ENCODE data around the gene FLRT1. TPM values are rescaled to one million over a fixed set of nuclear protein-coding genes. Genes with fewer than 3 reads are reported as not detected.

The FLRT1 gene
- total and polyA plus RNA-seq, 2 donors (not counting 1 experiment from before 2014, with no cell fraction given) = 0.02 to 0.17 TPM

- Histone ChIP-seq H2AFZ (ENCODE audit: low read length) (no peak overlapping the region), H3K9ac (ENCODE audit: insufficient read depth, low read length) (no peak overlapping the region), H4K20me1 (ENCODE audit: control insufficient read depth, extremely low read depth, insufficient read depth, low read length) (no peaks in the 10 kb centered on the region), H3K27ac (ENCODE audit: insufficient read depth, low read length) (no peak overlapping the region), H3K9me3 (ENCODE audit: control insufficient read depth, insufficient read depth, low read depth, low read length) (no peaks in the 10 kb centered on the region), H3K4me3 (replicated peaks in 1 of 4; ENCODE audit: control extremely low read depth in 1 of 4, insufficient read depth in 1 of 4, low read depth in 3 of 4, low read length in 4 of 4) (no peak overlapping the region), H3K4me1 (ENCODE audit: control insufficient read depth, extremely low read depth, insufficient read depth, low read length) (no peaks in the 10 kb centered on the region), H3K27me3 (ENCODE audit: control insufficient read depth, insufficient read depth, low read length) (peaks cover 2% of the 10 kb centered on the region), H3K4me2 (ENCODE audit: extremely low read depth, insufficient read depth, low read length) (no peak overlapping the region), H3K79me2 (ENCODE audit: control insufficient read depth, insufficient read depth, low read length) (no peaks in the 10 kb centered on the region), H3K36me3 (ENCODE audit: control insufficient read depth, insufficient read depth, low read length) (no peaks in the 10 kb centered on the region)
- TF ChIP-seq CTCF (conservative IDR thresholded peaks at IDR 0.05 in 1 of 2, IDR thresholded peaks at IDR 0.05 in 1 of 2; ENCODE audit: low read depth in 1 of 2, low read length in 2 of 2) (no peak), EZH2 (IDR thresholded peaks at IDR 0.05; ENCODE audit: low read length, missing control alignments) (no peak)
- DNase-seq (ENCODE audit: low read depth in 2 of 2) = no peak
Measured at GRCh38 chr11:64084951-64085710, 49.4 kb downstream of the FLRT1 start.

Other genes starting within 250 kb of the FLRT1 start
- 10.7 and 10.8 TPM in 2 replicates for gene SPINDOC, start 222.5 kb upstream of the FLRT1 start, total RNA-seq
- 10.9 and 13.9 TPM in 2 replicates for gene SPINDOC, start 222.5 kb upstream of the FLRT1 start, polyA plus RNA-seq
- gene MARK2, start 196.8 kb upstream of the FLRT1 start, total RNA-seq = 5.4 and 6.4 TPM in 2 replicates
- gene MARK2, start 196.8 kb upstream of the FLRT1 start, polyA plus RNA-seq = 12.3 and 16.8 TPM in 2 replicates
- gene RCOR2, start 118.8 kb upstream of the FLRT1 start, total RNA-seq = 4.1 and 5.6 TPM in 2 replicates
- 1.8 and 3.9 TPM in 2 replicates for gene RCOR2, start 118.8 kb upstream of the FLRT1 start, polyA plus RNA-seq
- 7.2 and 9.2 TPM in 2 replicates for gene NAA40, start 96.9 kb upstream of the FLRT1 start, total RNA-seq
- gene NAA40, start 96.9 kb upstream of the FLRT1 start, polyA plus RNA-seq = 19.1 and 19.7 TPM in 2 replicates
- 255 and 409 TPM in 2 replicates for gene COX8A, start 61.3 kb upstream of the FLRT1 start, total RNA-seq
- gene COX8A, start 61.3 kb upstream of the FLRT1 start, polyA plus RNA-seq = 200 and 330 TPM in 2 replicates
- 36.5 and 37.8 TPM in 2 replicates for gene OTUB1, start 49.5 kb upstream of the FLRT1 start, total RNA-seq
- gene OTUB1, start 49.5 kb upstream of the FLRT1 start, polyA plus RNA-seq = 113 and 154 TPM in 2 replicates
- gene MACROD1, start 130.2 kb downstream of the FLRT1 start, total RNA-seq = 24.8 and 28.2 TPM in 2 replicates
- 6.0 and 8.8 TPM in 2 replicates for gene MACROD1, start 130.2 kb downstream of the FLRT1 start, polyA plus RNA-seq
- gene STIP1, start 150.2 kb downstream of the FLRT1 start, total RNA-seq = 96.3 and 98.8 TPM in 2 replicates
- gene STIP1, start 150.2 kb downstream of the FLRT1 start, polyA plus RNA-seq = 147 and 198 TPM in 2 replicates
- gene FERMT3, start 170.8 kb downstream of the FLRT1 start, total RNA-seq = 1.0 and 3.6 TPM in 2 replicates
- 1.2 and 1.9 TPM in 2 replicates for gene FERMT3, start 170.8 kb downstream of the FLRT1 start, polyA plus RNA-seq
- gene TRPT1, start 190.3 kb downstream of the FLRT1 start, total RNA-seq = 32.9 and 41.5 TPM in 2 replicates
- gene TRPT1, start 190.3 kb downstream of the FLRT1 start, polyA plus RNA-seq = 20.5 and 25.7 TPM in 2 replicates
- 47.8 and 71.5 TPM in 2 replicates for gene NUDT22, start 190.3 kb downstream of the FLRT1 start, total RNA-seq
- 17.7 and 18.5 TPM in 2 replicates for gene NUDT22, start 190.3 kb downstream of the FLRT1 start, polyA plus RNA-seq
- 12.6 TPM in 2 replicates for gene DNAJC4, start 194.6 kb downstream of the FLRT1 start, total RNA-seq
- 11.2 and 12.6 TPM in 2 replicates for gene DNAJC4, start 194.6 kb downstream of the FLRT1 start, polyA plus RNA-seq
- 24.4 and 27.9 TPM in 2 replicates for gene VEGFB, start 198.7 kb downstream of the FLRT1 start, total RNA-seq
- gene VEGFB, start 198.7 kb downstream of the FLRT1 start, polyA plus RNA-seq = 21.2 and 25.3 TPM in 2 replicates
- gene FKBP2, start 205.2 kb downstream of the FLRT1 start, total RNA-seq = 60.9 and 62.9 TPM in 2 replicates
- gene FKBP2, start 205.2 kb downstream of the FLRT1 start, polyA plus RNA-seq = 34.7 and 41.4 TPM in 2 replicates
- 121 and 122 TPM in 2 replicates for gene PPP1R14B, start 211.0 kb downstream of the FLRT1 start, total RNA-seq
- gene PPP1R14B, start 211.0 kb downstream of the FLRT1 start, polyA plus RNA-seq = 107 and 199 TPM in 2 replicates
- 34.2 and 37.2 TPM in 2 replicates for gene PLCB3, start 215.6 kb downstream of the FLRT1 start, total RNA-seq
- gene PLCB3, start 215.6 kb downstream of the FLRT1 start, polyA plus RNA-seq = 17.2 and 20.6 TPM in 2 replicates
- 68.6 and 79.9 TPM in 2 replicates for gene BAD, start 248.7 kb downstream of the FLRT1 start, total RNA-seq
- gene BAD, start 248.7 kb downstream of the FLRT1 start, polyA plus RNA-seq = 31.6 and 35.7 TPM in 2 replicates
- gene GPR137, start 249.9 kb downstream of the FLRT1 start, total RNA-seq = 8.2 and 10.9 TPM in 2 replicates
- gene GPR137, start 249.9 kb downstream of the FLRT1 start, polyA plus RNA-seq = 10.7 and 11.6 TPM in 2 replicates

Data from fibroblast of lung (primary cell).